SK-N-MC (cell line): ENCODE data around the gene ART3.

Experiments
- EZH2 ChIP-seq: fragments of 200-600 bp; sonication (generic); IDR thresholded peaks from one replicate; pipeline ENCODE4 v1.6.1; 2017; ENCODE audit warnings: antibody characterized with exemption
- FOXP2 ChIP-seq: optimal IDR thresholded peaks from 2 replicates; pipeline ENCODE3; 2011; ENCODE audit warnings: mild to moderate bottlenecking, moderate library complexity; ENCODE audit not compliant: insufficient read depth; ENCODE audit errors: extremely low read length, control extremely low read depth
- POLR2AphosphoS5 ChIP-seq: IDR thresholded peaks from 2 replicates; pipeline ENCODE4 v1.6.1; 2012; ENCODE audit warnings: mild to moderate bottlenecking, low read depth, low read length, borderline replicate concordance

GRCh38 chr4:76035141-76035540 is 39.4 kb upstream of the ART3 start:
- TF ChIP-seq EZH2, result no peak
- TF ChIP-seq POLR2AphosphoS5, result no peak
- no peak for TF ChIP-seq FOXP2
